HG03039 (cell line): ENCODE results near the gene LRRC56.

Experiments
- ATAC-seq: cut with Tn5 transposase; IDR thresholded peaks from one replicate; pipeline ENCODE4 v1.9.1; 2021; ENCODE audit warnings: mild to moderate bottlenecking, moderate library complexity; ENCODE audit not compliant: unreplicated experiment

LRRC56 gene

DNA sequence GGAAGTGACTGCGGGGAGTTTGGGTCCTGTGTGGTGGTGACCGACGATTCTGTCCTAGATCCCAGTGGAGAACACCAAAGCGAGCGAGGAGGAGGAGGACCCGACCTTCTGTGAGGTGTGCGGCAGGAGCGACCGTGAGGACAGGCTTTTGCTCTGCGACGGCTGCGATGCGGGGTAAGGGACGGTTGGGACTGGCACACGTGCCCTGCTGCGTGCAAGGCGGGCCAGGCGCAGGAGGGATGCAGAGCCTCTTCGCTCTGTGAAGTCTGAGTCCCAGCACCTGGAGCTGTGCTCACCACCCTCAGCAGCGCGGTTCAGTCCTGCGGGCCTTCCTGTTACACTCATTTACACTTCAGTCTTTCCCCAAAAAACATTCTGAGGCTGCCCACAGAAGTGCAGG is 55.2 kb downstream of the LRRC56 start:
- ATAC-seq = no peak

- no peak for ATAC-seq
Measured at GRCh38 chr11:592918-593317, 55.6 kb downstream of the LRRC56 start.

DNA sequence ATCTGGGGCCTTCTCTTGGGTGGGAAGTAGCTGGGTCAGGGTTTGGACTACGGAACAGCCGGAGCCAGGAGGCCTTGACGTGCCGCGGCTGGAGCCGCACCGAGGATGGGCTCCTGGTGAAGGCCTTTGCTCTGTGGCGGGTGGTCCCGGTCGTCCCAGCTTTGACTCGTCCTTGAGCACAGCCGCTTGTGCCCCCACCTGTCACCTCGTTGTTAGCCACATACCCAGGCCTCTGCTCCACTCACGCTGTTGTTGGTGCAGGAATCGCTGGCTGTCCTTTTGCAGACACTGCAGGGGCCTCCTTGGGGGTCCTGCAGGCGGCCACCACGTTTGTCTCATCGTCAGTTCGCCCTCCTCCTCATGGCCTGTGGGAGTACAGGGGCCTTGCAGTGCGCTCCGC is 56.0 kb downstream of the LRRC56 start:
- ATAC-seq = no peak

GRCh38 chr11:595400-595799 is 58.1 kb downstream of the LRRC56 start:
- ATAC-seq = no peak

- no peak for ATAC-seq
Measured at GRCh38 chr11:596374-596773, 59.0 kb downstream of the LRRC56 start.

- no peak for ATAC-seq
Measured at GRCh38 chr11:597166-597725, 59.9 kb downstream of the LRRC56 start.

DNA sequence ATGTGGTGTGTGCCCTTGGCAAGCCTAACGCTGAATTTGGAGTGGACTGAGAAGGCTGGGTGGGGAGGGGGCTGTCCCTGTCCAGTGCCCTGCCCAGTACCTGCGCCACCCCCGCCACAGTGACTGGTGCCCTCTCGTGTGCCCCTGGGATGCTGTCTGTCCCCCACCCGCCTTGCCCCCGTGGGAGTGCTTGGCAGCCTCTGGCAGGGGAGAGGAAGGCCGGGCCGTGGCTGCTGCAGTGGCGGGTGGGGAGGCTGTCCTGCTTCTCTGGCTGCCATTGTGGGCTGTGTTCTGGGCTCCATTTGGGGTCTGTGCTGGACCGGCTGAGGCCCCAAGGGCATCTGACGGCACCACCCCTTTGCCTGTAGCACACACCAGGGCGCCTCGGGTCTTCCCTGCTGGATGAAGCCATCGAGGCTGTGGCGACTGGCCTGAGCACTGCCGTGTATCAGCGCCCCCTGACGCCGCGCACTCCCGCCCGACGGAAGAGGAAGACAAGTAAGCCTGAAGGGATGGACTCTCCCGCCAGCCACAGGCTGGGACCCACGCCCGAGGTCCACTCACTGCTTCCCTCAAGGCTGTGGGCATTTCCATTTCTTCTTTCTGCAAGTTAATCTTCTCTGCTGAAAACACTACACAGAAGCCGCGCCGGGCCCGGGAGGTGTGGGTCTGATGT is 60.8 kb downstream of the LRRC56 start:
- no peak for ATAC-seq

DNA sequence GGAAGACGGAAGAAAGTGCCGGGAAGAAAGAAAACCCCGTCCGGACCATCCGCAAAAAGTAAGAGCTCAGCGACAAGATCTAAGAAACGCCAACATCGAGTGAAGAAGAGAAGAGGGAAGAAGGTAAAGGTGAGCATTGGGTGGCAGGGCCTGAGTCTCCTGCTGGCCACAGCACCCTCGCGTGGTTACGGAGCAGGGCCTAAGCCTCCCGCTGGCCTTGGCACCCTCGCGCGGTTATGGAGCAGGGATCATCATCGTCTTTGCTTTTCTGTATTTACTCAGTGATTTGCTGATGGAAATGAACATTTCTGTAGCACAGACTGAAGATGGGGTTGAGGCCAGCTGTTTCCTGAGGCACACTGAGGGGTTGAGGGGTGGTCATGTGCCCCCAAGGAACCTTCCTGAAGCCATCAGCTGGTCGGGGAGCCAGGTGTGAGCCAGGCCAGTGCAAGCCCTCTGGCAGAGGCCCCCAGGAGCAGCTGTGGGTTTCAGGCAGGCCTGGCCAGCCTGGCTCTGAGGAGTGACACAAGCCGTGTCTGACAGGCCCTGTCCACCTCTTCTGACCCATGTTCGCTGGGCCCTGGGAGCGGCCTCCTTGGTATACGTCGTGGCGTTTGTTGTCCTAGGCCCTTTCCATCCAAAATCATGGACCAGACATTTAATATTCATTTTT is 64.4 kb downstream of the LRRC56 start:
- no peak for ATAC-seq

DNA sequence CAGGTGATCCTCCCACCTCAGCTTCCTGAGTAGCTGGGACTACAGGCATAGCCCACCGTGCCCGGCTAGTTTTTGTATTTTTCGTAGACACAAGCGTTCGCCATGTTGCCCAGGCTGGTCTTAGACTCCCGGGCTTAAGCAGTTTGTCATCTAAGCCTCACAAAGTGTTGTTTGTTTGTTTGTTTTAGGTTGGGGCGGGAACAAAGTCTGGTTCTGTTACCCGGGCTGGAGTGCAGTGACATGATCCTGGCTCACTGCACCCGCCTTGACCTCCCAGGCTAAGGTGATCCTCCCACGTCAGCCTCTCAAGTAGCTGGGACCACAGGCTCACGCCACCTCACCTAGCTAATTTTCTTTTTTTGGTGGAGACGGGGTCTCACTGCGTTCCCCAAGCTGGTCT is 65.8 kb downstream of the LRRC56 start:
- no peak for ATAC-seq
